WTC11 (cell line): ENCODE measurements around the gene TRNAU1AP. TPM values are rescaled to one million over a fixed set of nuclear protein-coding genes. Genes with fewer than 3 reads are reported as not detected.

Source experiments
- AFF4 ChIP-seq: sonication (generic); formaldehyde crosslinking; IDR thresholded peaks from 2 replicates; pipeline ENCODE4 v1.8.1; 2023; ENCODE audit warnings: mild to moderate bottlenecking, missing genetic modification reagents, borderline replicate concordance
- AR ChIP-seq: fragments of 250-450 bp; sonication (Bioruptor Pico); IDR thresholded peaks from 2 replicates; pipeline ENCODE4 v1.9.0; 2021; ENCODE audit warnings: mild to moderate bottlenecking
- CBFB ChIP-seq: sonication (generic); formaldehyde crosslinking; IDR thresholded peaks from 2 replicates; pipeline ENCODE4 v1.8.1; 2022; ENCODE audit warnings: mild to moderate bottlenecking, low read depth, missing genetic modification reagents
- CREM ChIP-seq: sonication (generic); formaldehyde crosslinking; IDR thresholded peaks from 2 replicates; pipeline ENCODE4 v1.8.1; 2022; ENCODE audit warnings: mild to moderate bottlenecking, missing genetic modification reagents, moderate library complexity
- EMX1 ChIP-seq: fragments of 250-450 bp; sonication (Bioruptor Pico); IDR thresholded peaks from 2 replicates; pipeline ENCODE4 v1.8.0; 2021; ENCODE audit warnings: mild to moderate bottlenecking
- ERG ChIP-seq: fragments of 250-450 bp; sonication (Bioruptor Pico); IDR thresholded peaks from 2 replicates; pipeline ENCODE4 v1.8.0; 2021; ENCODE audit warnings: mild to moderate bottlenecking
- ESRRA ChIP-seq: sonication (generic); formaldehyde crosslinking; IDR thresholded peaks from 2 replicates; pipeline ENCODE4 v1.8.1; 2022; ENCODE audit warnings: mild to moderate bottlenecking, missing genetic modification reagents, borderline replicate concordance
- FOXJ3 ChIP-seq: sonication (generic); formaldehyde crosslinking; IDR thresholded peaks from 2 replicates; pipeline ENCODE4 v1.9.0; 2021; ENCODE audit warnings: missing genetic modification reagents, mild to moderate bottlenecking, borderline replicate concordance
- FOXK1 ChIP-seq: sonication (generic); formaldehyde crosslinking; IDR thresholded peaks from 2 replicates; pipeline ENCODE4 v1.8.0; 2022; ENCODE audit warnings: mild to moderate bottlenecking, moderate library complexity, missing genetic modification reagents
- FOXP4 ChIP-seq: sonication (generic); formaldehyde crosslinking; IDR thresholded peaks from 2 replicates; pipeline ENCODE4 v1.8.0; 2022; ENCODE audit warnings: mild to moderate bottlenecking, missing genetic modification reagents
- GABPB1 ChIP-seq: sonication (generic); formaldehyde crosslinking; IDR thresholded peaks from 2 replicates; pipeline ENCODE4 v1.8.1; 2023; ENCODE audit warnings: mild to moderate bottlenecking, missing genetic modification reagents
- IRF1 ChIP-seq: sonication (generic); formaldehyde crosslinking; IDR thresholded peaks from 2 replicates; pipeline ENCODE4 v1.8.0; 2023; ENCODE audit warnings: missing genetic modification reagents
- JUN ChIP-seq: sonication (generic); formaldehyde crosslinking; IDR thresholded peaks from 2 replicates; pipeline ENCODE4 v1.8.0; 2023; ENCODE audit warnings: mild to moderate bottlenecking, missing genetic modification reagents
- MAX ChIP-seq: sonication (generic); formaldehyde crosslinking; IDR thresholded peaks from 2 replicates; pipeline ENCODE4 v1.8.0; 2022; ENCODE audit warnings: mild to moderate bottlenecking, missing genetic modification reagents
- NFE2L1 ChIP-seq: sonication (generic); formaldehyde crosslinking; IDR thresholded peaks from 2 replicates; pipeline ENCODE4 v1.8.1; 2023; ENCODE audit warnings: missing genetic modification reagents
- NR3C1 ChIP-seq: sonication (generic); formaldehyde crosslinking; conservative IDR thresholded peaks from 2 replicates; pipeline ENCODE4 v1.8.1; 2023; ENCODE audit warnings: low read depth, mild to moderate bottlenecking, missing genetic modification reagents
- PREB ChIP-seq: sonication (generic); formaldehyde crosslinking; IDR thresholded peaks from 2 replicates; pipeline ENCODE4 v1.8.1; 2022; ENCODE audit warnings: mild to moderate bottlenecking, missing genetic modification reagents, moderate library complexity, borderline replicate concordance
- SOX15 ChIP-seq: fragments of 250-450 bp; sonication (Bioruptor Pico); IDR thresholded peaks from 2 replicates; pipeline ENCODE4 v1.9.0; 2021; ENCODE audit warnings: mild to moderate bottlenecking
- TCF7 ChIP-seq: sonication (generic); formaldehyde crosslinking; IDR thresholded peaks from 2 replicates; pipeline ENCODE4 v1.8.0; 2022; ENCODE audit warnings: mild to moderate bottlenecking, low read depth, missing genetic modification reagents, moderate library complexity
- TP53 ChIP-seq: sonication (generic); formaldehyde crosslinking; IDR thresholded peaks from 2 replicates; pipeline ENCODE4 v1.8.1; 2023; ENCODE audit warnings: mild to moderate bottlenecking, missing genetic modification reagents
- ZBTB21 ChIP-seq: sonication (generic); formaldehyde crosslinking; IDR thresholded peaks from 2 replicates; pipeline ENCODE4 v1.8.1; 2023; ENCODE audit warnings: mild to moderate bottlenecking, missing genetic modification reagents, borderline replicate concordance
- ZMAT4 ChIP-seq: fragments of 250-450 bp; sonication (Bioruptor Pico); IDR thresholded peaks from 2 replicates; pipeline ENCODE4 v1.9.0; 2021; ENCODE audit warnings: mild to moderate bottlenecking
- ZNF138 ChIP-seq: sonication (generic); formaldehyde crosslinking; conservative IDR thresholded peaks from 2 replicates; pipeline ENCODE4 v1.8.1; 2022; ENCODE audit warnings: mild to moderate bottlenecking, moderate library complexity, missing genetic modification reagents
- ZNF425 ChIP-seq: fragments of 250-450 bp; sonication (Bioruptor Pico); conservative IDR thresholded peaks from 2 replicates; pipeline ENCODE4 v1.9.0; 2021; ENCODE audit warnings: mild to moderate bottlenecking
- ZNF671 ChIP-seq: fragments of 250-450 bp; sonication (Bioruptor Pico); IDR thresholded peaks from 2 replicates; pipeline ENCODE4 v1.8.0; 2021; ENCODE audit warnings: mild to moderate bottlenecking
- total RNA-seq: library from RNA; stranded (reverse); gene quantifications from 3 replicates; pipeline ENCODE4 v1.2.3, GENCODE V29; 2021

The TRNAU1AP gene
- total RNA-seq, 1 experiment from 2014 or later: 30.4 TPM

GRCh38 chr1:28509705-28510272, 43.1 kb upstream of the TRNAU1AP start (continued):
- TF ChIP-seq ZNF425 (peak; percentile 88), NFE2L1 (no peak), SOX15 (CRISPR knock-in tag) (no peak), TP53 (CRISPR knock-in tag) (no peak), AFF4 (peak; percentile 88; the same call in 1 of the 2 replicates), FOXJ3 (CRISPR knock-in tag) (no peak), AR (CRISPR knock-in tag) (peak; percentile 97), PREB (no peak; the same call in 1 of the 2 replicates), ZNF138 (no peak), ESRRA (no peak), ERG (CRISPR knock-in tag) (peak; percentile 98), NR3C1 (no peak), JUN (CRISPR knock-in tag) (peak; percentile 80; the same call in 1 of the 2 replicates), GABPB1 (CRISPR knock-in tag) (no peak), CREM (CRISPR knock-in tag) (0 out of 2 replicates have a peak, but pooled peaks have one; percentile 5), FOXK1 (CRISPR knock-in tag) (no peak), ZNF671 (CRISPR knock-in tag) (peak; percentile 99), CBFB (CRISPR knock-in tag) (no peak), ZBTB21 (no peak), EMX1 (CRISPR knock-in tag) (no peak; the same call in 1 of the 2 replicates), IRF1 (CRISPR knock-in tag) (no peak), FOXP4 (CRISPR knock-in tag) (no peak), MAX (peak; percentile 21; the same call in 1 of the 2 replicates), ZMAT4 (CRISPR knock-in tag) (peak; percentile 97), TCF7 (CRISPR knock-in tag) (no peak)
